Natural killer cell treated with Interleukin-12 subunit alpha and Interleukin-12 subunit beta and Interleukin-15 and Interleukin-18, amount 100 ng/mL, for 72 hours (primary cell): ENCODE data around the gene PRAMEF26. TPM values are rescaled to one million over a fixed set of nuclear protein-coding genes. Genes with fewer than 3 reads are reported as not detected.
"Not testable (repeated sequence)": the region's sequence is repeated elsewhere in the genome, so short reads cannot be mapped to it uniquely, and the experiment has no call there.

Experiments used
- ATAC-seq, 2 donors: fragments of 150-1000 bp; cut with Tn5 transposase in 1 of 2; sonication (Bioruptor Pico), chemical (Tn5 transposase) in 1 of 2; 2 replicates each; pipeline ENCODE4 v1.10.0; 2021
- DNase-seq: peaks from one replicate; pipeline ENCODE4 v3.0.0; 2022; ENCODE audit warnings: low spot score
- H3K27ac Mint-ChIP-seq, 2 donors: 1 replicate in 1 of 2; 2 replicates in 1 of 2; pipeline ENCODE4 v1.8.0; 2022; ENCODE audit warnings: mixed read lengths in 2 of 2, mild to moderate bottlenecking in 1 of 2, moderate library complexity in 1 of 2
- H3K27me3 Mint-ChIP-seq, 2 donors: 1 replicate in 1 of 2; 2 replicates in 1 of 2; pipeline ENCODE4 v1.8.0; 2022; ENCODE audit warnings: mixed read lengths in 2 of 2
- H3K36me3 Mint-ChIP-seq: one replicate; pipeline ENCODE4 v1.8.0; 2022; ENCODE audit warnings: mixed read lengths
- H3K4me1 Mint-ChIP-seq, 2 donors: 1 replicate in 1 of 2; 2 replicates in 1 of 2; pipeline ENCODE4 v1.8.0; 2022; ENCODE audit warnings: low read depth in 2 of 2, mixed read lengths in 2 of 2, mild to moderate bottlenecking in 1 of 2
- H3K4me3 Mint-ChIP-seq: one replicate; pipeline ENCODE4 v1.8.0; 2022; ENCODE audit warnings: mixed read lengths
- H3K9me3 Mint-ChIP-seq: 2 replicates; pipeline ENCODE4 v1.8.0; 2022; ENCODE audit warnings: mixed read lengths
- total RNA-seq, 2 donors: library from RNA; stranded (reverse); gene quantifications; one replicate each; pipeline ENCODE4 v1.2.3, GENCODE V29; 2022

The PRAMEF26 gene
- total RNA-seq: not detected

- H3K27ac Mint-ChIP-seq, H3K36me3 Mint-ChIP-seq, DNase-seq, H3K4me1 Mint-ChIP-seq, ATAC-seq, H3K4me3 Mint-ChIP-seq, H3K27me3 Mint-ChIP-seq, H3K9me3 Mint-ChIP-seq: not testable (repeated sequence)
Measured at GRCh38 chr1:13155909-13156308, at the start of gene PRAMEF26. Gene PRAMEF26 (minus strand): TSS chr1:13156009. CDS start chr1:13153095, 2,914 bp downstream.

DNA sequence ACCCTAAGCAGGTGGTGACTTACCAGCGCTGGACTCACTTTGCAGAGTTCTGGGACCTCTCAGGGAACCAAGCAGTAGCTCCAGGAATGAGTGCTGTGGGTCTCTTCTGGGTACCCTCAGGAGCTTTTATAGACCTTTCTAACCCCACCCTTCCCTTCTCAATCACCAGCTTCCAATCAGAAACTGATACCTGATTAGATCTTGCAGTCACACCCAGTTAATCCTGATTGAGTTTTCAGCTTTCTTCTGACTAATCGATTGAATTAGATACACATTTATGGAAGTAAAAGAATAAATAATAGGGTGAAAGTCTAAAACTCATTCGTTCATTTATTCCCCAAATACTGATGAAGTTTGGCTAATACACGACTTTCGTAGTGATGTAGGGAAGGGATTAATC lies 45.5 kb upstream of the PRAMEF26 start, which contains the start of gene PRAMEF13:
Gene PRAMEF13, minus strand, starts transcription at position 101 of the 400 bp plus-strand sequence. CDS start 1,820 bp downstream, outside the sequence.
- DNase-seq, ATAC-seq, H3K36me3 Mint-ChIP-seq, H3K4me3 Mint-ChIP-seq, H3K27ac Mint-ChIP-seq, H3K4me1 Mint-ChIP-seq, H3K27me3 Mint-ChIP-seq, H3K9me3 Mint-ChIP-seq: not testable (repeated sequence)

- not testable (repeated sequence) for H3K4me1 Mint-ChIP-seq, H3K4me3 Mint-ChIP-seq, H3K27ac Mint-ChIP-seq, H3K36me3 Mint-ChIP-seq, ATAC-seq, DNase-seq, H3K9me3 Mint-ChIP-seq, H3K27me3 Mint-ChIP-seq
Measured at GRCh38 chr1:13171548-13171947, 15.7 kb upstream of the PRAMEF26 start, which contains the start of gene PRAMEF9. Gene PRAMEF9 (plus strand): TSS chr1:13171848. CDS start chr1:13175281, 3,433 bp downstream.

GRCh38 chr1:13165531-13165930 lies 9.7 kb upstream of the PRAMEF26 start, which contains the start of gene HNRNPCL4:
Gene HNRNPCL4 (minus strand): TSS chr1:13165631. CDS start chr1:13165467, 164 bp downstream.
- not testable (repeated sequence) for H3K9me3 Mint-ChIP-seq, H3K36me3 Mint-ChIP-seq, H3K27me3 Mint-ChIP-seq, DNase-seq, H3K4me3 Mint-ChIP-seq, ATAC-seq, H3K4me1 Mint-ChIP-seq, H3K27ac Mint-ChIP-seq

DNA sequence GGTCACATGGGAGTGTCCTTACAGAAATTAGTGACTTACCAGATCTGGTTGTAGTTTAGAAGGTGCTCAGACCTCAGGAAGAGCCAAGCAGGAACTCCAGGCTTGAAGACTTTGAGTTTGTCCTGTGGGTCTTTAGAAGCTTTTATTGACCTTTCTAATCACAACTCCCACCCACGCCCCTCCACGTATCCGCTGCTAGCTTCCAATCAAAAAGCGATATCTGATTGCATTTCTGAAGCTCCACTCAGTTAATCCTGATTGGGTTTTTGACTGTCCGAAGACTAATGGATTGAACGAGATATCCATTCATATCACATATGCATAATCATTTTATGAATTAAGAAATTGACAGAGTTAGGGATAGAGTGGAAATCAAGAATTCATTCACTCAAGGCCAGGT lies 39.1 kb downstream of the PRAMEF26 start, which contains the start of gene HNRNPCL2:
Gene HNRNPCL2, minus strand, starts transcription at position 101 of the 400 bp plus-strand sequence. CDS start 454 bp downstream, outside the sequence.
- not testable (repeated sequence) for H3K9me3 Mint-ChIP-seq, DNase-seq, H3K4me3 Mint-ChIP-seq, H3K27ac Mint-ChIP-seq, H3K36me3 Mint-ChIP-seq, H3K4me1 Mint-ChIP-seq, ATAC-seq
- peaks cover 4 to 25% of the 10 kb centered on the region in 2 donors for H3K27me3 Mint-ChIP-seq

Other genes with a start within 250 kb of the PRAMEF26 start
- not detected for gene PRAMEF7, start 239.4 kb downstream of the PRAMEF26 start, total RNA-seq
- gene PRAMEF6, start 208.4 kb downstream of the PRAMEF26 start, total RNA-seq: not detected
- not detected for gene PRAMEF27, start 99.4 kb downstream of the PRAMEF26 start, total RNA-seq
- gene HNRNPCL3, start 95.2 kb downstream of the PRAMEF26 start, total RNA-seq: not detected
- gene PRAMEF25, start 85.2 kb downstream of the PRAMEF26 start, total RNA-seq: not detected
- gene HNRNPCL2, start 39.2 kb downstream of the PRAMEF26 start, total RNA-seq: not detected
- gene HNRNPCL4, start 9.6 kb upstream of the PRAMEF26 start, total RNA-seq: not detected
- not detected for gene PRAMEF9, start 15.8 kb upstream of the PRAMEF26 start, total RNA-seq
- not detected for gene PRAMEF13, start 45.4 kb upstream of the PRAMEF26 start, total RNA-seq
- not detected for gene PRAMEF18, start 70.1 kb upstream of the PRAMEF26 start, total RNA-seq
- not detected for gene PRAMEF5, start 98.2 kb upstream of the PRAMEF26 start, total RNA-seq
- not detected for gene PRAMEF8, start 129.1 kb upstream of the PRAMEF26 start, total RNA-seq
- not detected for gene PRAMEF33, start 147.5 kb upstream of the PRAMEF26 start, total RNA-seq
- gene PRAMEF15, start 159.6 kb upstream of the PRAMEF26 start, total RNA-seq: not detected
- not detected for gene PRAMEF14, start 191.1 kb upstream of the PRAMEF26 start, total RNA-seq
- gene PRAMEF19, start 215.9 kb upstream of the PRAMEF26 start, total RNA-seq: not detected
- gene PRAMEF17, start 233.6 kb upstream of the PRAMEF26 start, total RNA-seq: not detected